HepG2 (cell line): ENCODE data around the gene SAYSD1. TPM values are rescaled to one million over a fixed set of nuclear protein-coding genes. Genes with fewer than 3 reads are reported as not detected.

Experiments used
- ARID5B ChIP-seq: IDR thresholded peaks from 2 replicates; pipeline ENCODE4 v1.4.0; 2020; ENCODE audit warnings: mild to moderate bottlenecking, missing genetic modification reagents
- CAMTA2 ChIP-seq: sonication (generic); formaldehyde crosslinking; IDR thresholded peaks from 2 replicates; pipeline ENCODE4 v1.4.0; 2020; ENCODE audit warnings: mild to moderate bottlenecking, missing genetic modification reagents, borderline replicate concordance
- CSRNP1 ChIP-seq: sonication (generic); formaldehyde crosslinking; IDR thresholded peaks from 2 replicates; pipeline ENCODE4 v1.8.1; 2023; ENCODE audit warnings: mild to moderate bottlenecking, missing genetic modification reagents
- EHMT2 ChIP-seq: fragments of 200-600 bp; sonication (generic); IDR thresholded peaks from 2 replicates; pipeline ENCODE4 v1.7.0; 2017; ENCODE audit warnings: antibody characterized with exemption, low read depth, low read length, borderline replicate concordance
- GATAD2A ChIP-seq: IDR thresholded peaks from 2 replicates; pipeline ENCODE4 v1.6.1; 2016
- MIXL1 ChIP-seq: IDR thresholded peaks from 2 replicates; pipeline ENCODE4 v1.6.1; 2016
- MYC ChIP-seq: sonication (generic); formaldehyde crosslinking; IDR thresholded peaks from 2 replicates; pipeline ENCODE4 v1.9.0; 2021; ENCODE audit warnings: missing genetic modification reagents, borderline replicate concordance
- PCBP1 ChIP-seq: fragments of 200-400 bp; formaldehyde crosslinking; IDR thresholded peaks from 2 replicates; pipeline ENCODE4 v1.6.1; 2017; ENCODE audit warnings: mild to moderate bottlenecking, low read depth, low read length, borderline replicate concordance
- RBAK ChIP-seq: sonication (generic); formaldehyde crosslinking; IDR thresholded peaks from 2 replicates; pipeline ENCODE4 v1.5.1; 2020; ENCODE audit warnings: mild to moderate bottlenecking, missing genetic modification reagents
- RNF219 ChIP-seq: sonication (generic); formaldehyde crosslinking; IDR thresholded peaks from 2 replicates; pipeline ENCODE4 v1.5.0; 2020; ENCODE audit warnings: mild to moderate bottlenecking, missing genetic modification reagents
- TOE1 ChIP-seq: sonication (generic); formaldehyde crosslinking; IDR thresholded peaks from 2 replicates; pipeline ENCODE4 v1.4.0; 2020; ENCODE audit warnings: mild to moderate bottlenecking, missing genetic modification reagents
- ZFYVE20 ChIP-seq: sonication (generic); formaldehyde crosslinking; IDR thresholded peaks from 2 replicates; pipeline ENCODE4 v1.8.0; 2023; ENCODE audit warnings: low read depth, mild to moderate bottlenecking, moderate library complexity, missing genetic modification reagents, borderline replicate concordance
- ZNF143 ChIP-seq: sonication (generic); formaldehyde crosslinking; IDR thresholded peaks from 2 replicates; pipeline ENCODE4 v1.4.0; 2020; ENCODE audit warnings: missing genetic modification reagents
- ZNF3 ChIP-seq: IDR thresholded peaks from 2 replicates; pipeline ENCODE4 v1.7.0; 2017; ENCODE audit warnings: inconsistent platforms
- ZNF496 ChIP-seq: sonication (generic); formaldehyde crosslinking; IDR thresholded peaks from 2 replicates; pipeline ENCODE4 v1.8.1; 2023; ENCODE audit warnings: mild to moderate bottlenecking, moderate library complexity, missing genetic modification reagents; ENCODE audit not compliant: insufficient replicate concordance
- polyA plus RNA-seq, 8 experiments: library from polyadenylated mRNA; depleted of rRNA in 3 of 8; stranded (reverse) in 7 of 8; unstranded in 1 of 8; fragments of >200 nt; fragmentation: Illumina TruSeq in 4 of 8; extraction: Trizol in 4 of 8; gene quantifications; 2 replicates each; pipeline versions ENCODE4 v1.2.1 to v1.2.3, GENCODE V29; 2011 to 2016; ENCODE audit warnings: low read depth in 4 of 8, missing spikeins in 1 of 8, mixed read lengths in 1 of 8; ENCODE audit not compliant: insufficient read depth in 1 of 8
- total RNA-seq, 5 experiments: library from RNA; depleted of rRNA; stranded (reverse); fragments of >200 nt; fragmentation: Illumina TruSeq; extraction: Trizol; gene quantifications; 2 replicates each; pipeline ENCODE4 v1.2.3, GENCODE V29; 2016; ENCODE audit warnings: low read depth in 1 of 5
- TF ChIP-seq, protein P1 (sequence below): sonication (generic); formaldehyde crosslinking; IDR thresholded peaks from 2 replicates; pipeline ENCODE4 v1.4.0; 2020; ENCODE audit warnings: mild to moderate bottlenecking, missing genetic modification reagents
- TF ChIP-seq, protein P2 (sequence below): sonication (generic); formaldehyde crosslinking; conservative IDR thresholded peaks from 2 replicates; pipeline ENCODE4 v1.4.0; 2020; ENCODE audit warnings: mild to moderate bottlenecking, missing genetic modification reagents, moderate library complexity

The SAYSD1 gene
- total and polyA plus RNA-seq, 2 of the 13 experiments (the other 11 are each of a cell fraction or from before 2014, with no cell fraction given), result 10.1 to 16.0 TPM

DNA sequence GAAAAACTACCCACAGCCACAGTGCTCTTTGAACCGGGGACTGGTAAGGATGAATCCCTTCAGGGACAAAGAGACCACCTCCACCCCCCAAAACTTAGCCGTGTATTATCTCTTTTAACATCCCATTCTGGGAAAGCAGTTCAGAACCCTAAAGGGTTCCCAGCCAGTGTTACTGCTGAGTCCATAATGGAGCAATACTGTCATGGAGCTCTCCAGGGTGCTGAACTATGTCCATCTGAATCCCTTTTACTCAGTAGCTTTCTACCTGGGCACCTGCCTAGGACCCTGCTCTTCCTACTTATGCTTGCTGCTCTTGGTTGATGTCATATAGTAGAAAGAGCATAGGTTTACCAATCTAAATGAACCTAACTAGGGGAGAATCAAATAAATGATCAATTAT is 22.3 kb upstream of the SAYSD1 start (continued):
- no peak for TF ChIP-seq ZFYVE20 (CRISPR knock-in tag)
- no peak for TF ChIP-seq ZNF496 (CRISPR knock-in tag)
- TF ChIP-seq, protein P1, sequence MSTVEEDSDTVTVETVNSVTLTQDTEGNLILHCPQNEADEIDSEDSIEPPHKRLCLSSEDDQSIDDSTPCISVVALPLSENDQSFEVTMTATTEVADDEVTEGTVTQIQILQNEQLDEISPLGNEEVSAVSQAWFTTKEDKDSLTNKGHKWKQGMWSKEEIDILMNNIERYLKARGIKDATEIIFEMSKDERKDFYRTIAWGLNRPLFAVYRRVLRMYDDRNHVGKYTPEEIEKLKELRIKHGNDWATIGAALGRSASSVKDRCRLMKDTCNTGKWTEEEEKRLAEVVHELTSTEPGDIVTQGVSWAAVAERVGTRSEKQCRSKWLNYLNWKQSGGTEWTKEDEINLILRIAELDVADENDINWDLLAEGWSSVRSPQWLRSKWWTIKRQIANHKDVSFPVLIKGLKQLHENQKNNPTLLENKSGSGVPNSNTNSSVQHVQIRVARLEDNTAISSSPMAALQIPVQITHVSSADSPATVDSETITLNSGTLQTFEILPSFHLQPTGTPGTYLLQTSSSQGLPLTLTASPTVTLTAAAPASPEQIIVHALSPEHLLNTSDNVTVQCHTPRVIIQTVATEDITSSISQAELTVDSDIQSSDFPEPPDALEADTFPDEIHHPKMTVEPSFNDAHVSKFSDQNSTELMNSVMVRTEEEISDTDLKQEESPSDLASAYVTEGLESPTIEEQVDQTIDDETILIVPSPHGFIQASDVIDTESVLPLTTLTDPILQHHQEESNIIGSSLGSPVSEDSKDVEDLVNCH (CRISPR knock-in tag), result no peak
- TF ChIP-seq MIXL1 (CRISPR knock-in tag), result peak; percentile 85; the same call in 1 of the 2 replicates
- no peak for TF ChIP-seq CSRNP1 (CRISPR knock-in tag)
- no peak for TF ChIP-seq RBAK (CRISPR knock-in tag)
- TF ChIP-seq ZNF3, result no peak
- TF ChIP-seq CAMTA2, result no peak
- TF ChIP-seq TOE1 (CRISPR knock-in tag), result no peak
- TF ChIP-seq GATAD2A (CRISPR knock-in tag), result no peak
- peak; percentile 98 for TF ChIP-seq EHMT2
- no peak; the same call in 1 of the 2 replicates for TF ChIP-seq ARID5B (CRISPR knock-in tag)
- TF ChIP-seq, protein P2, sequence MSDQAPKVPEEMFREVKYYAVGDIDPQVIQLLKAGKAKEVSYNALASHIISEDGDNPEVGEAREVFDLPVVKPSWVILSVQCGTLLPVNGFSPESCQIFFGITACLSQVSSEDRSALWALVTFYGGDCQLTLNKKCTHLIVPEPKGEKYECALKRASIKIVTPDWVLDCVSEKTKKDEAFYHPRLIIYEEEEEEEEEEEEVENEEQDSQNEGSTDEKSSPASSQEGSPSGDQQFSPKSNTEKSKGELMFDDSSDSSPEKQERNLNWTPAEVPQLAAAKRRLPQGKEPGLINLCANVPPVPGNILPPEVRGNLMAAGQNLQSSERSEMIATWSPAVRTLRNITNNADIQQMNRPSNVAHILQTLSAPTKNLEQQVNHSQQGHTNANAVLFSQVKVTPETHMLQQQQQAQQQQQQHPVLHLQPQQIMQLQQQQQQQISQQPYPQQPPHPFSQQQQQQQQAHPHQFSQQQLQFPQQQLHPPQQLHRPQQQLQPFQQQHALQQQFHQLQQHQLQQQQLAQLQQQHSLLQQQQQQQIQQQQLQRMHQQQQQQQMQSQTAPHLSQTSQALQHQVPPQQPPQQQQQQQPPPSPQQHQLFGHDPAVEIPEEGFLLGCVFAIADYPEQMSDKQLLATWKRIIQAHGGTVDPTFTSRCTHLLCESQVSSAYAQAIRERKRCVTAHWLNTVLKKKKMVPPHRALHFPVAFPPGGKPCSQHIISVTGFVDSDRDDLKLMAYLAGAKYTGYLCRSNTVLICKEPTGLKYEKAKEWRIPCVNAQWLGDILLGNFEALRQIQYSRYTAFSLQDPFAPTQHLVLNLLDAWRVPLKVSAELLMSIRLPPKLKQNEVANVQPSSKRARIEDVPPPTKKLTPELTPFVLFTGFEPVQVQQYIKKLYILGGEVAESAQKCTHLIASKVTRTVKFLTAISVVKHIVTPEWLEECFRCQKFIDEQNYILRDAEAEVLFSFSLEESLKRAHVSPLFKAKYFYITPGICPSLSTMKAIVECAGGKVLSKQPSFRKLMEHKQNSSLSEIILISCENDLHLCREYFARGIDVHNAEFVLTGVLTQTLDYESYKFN, result no peak
- TF ChIP-seq RNF219, result no peak
- no peak for TF ChIP-seq ZNF143 (CRISPR knock-in tag)
- no peak for TF ChIP-seq MYC (CRISPR knock-in tag)
- TF ChIP-seq PCBP1, result no peak
